A549 (cell line): Measurements from ENCODE around the gene CIAO2A. TPM values are rescaled to one million over a fixed set of nuclear protein-coding genes. Genes with fewer than 3 reads are reported as not detected.

Source experiments
- BHLHE40 ChIP-seq: IDR thresholded peaks from 2 replicates; pipeline ENCODE4 v1.6.1; 2012; ENCODE audit warnings: low read depth, low read length, inconsistent platforms
- CBX2 ChIP-seq: fragments of 200-600 bp; sonication (generic); IDR thresholded peaks from 2 replicates; pipeline ENCODE4 v1.6.1; 2016; ENCODE audit warnings: low read depth, mild to moderate bottlenecking, borderline replicate concordance
- CBX8 ChIP-seq: fragments of 200-600 bp; sonication (generic); IDR thresholded peaks from 2 replicates; pipeline ENCODE4 v1.6.1; 2016
- CHD2 ChIP-seq: fragments of 150-350 bp; IDR thresholded peaks from 2 replicates; pipeline ENCODE4 v1.6.1; 2014; ENCODE audit warnings: low read length; ENCODE audit not compliant: partially characterized antibody
- EP300 ChIP-seq, 2 experiments: fragments of >200 bp; sonication (Bioruptor Twin); formaldehyde crosslinking; IDR thresholded peaks; 2 replicates in 1 of 2; 3 replicates in 1 of 2; pipeline ENCODE4 v1.6.1; 2016 to 2017
- FOSB ChIP-seq: fragments of 250-450 bp; sonication (Bioruptor Pico); IDR thresholded peaks from 2 replicates; pipeline ENCODE4 v1.5.0; 2020; ENCODE audit warnings: mild to moderate bottlenecking, moderate library complexity
- FOXS1 ChIP-seq: fragments of 250-450 bp; sonication (Bioruptor Pico); IDR thresholded peaks from 2 replicates; pipeline ENCODE4 v1.5.0; 2020; ENCODE audit warnings: mild to moderate bottlenecking, moderate library complexity
- HEYL ChIP-seq: fragments of 250-450 bp; sonication (Bioruptor Pico); IDR thresholded peaks from 2 replicates; pipeline ENCODE4 v1.8.0; 2021; ENCODE audit warnings: mild to moderate bottlenecking, moderate library complexity
- HOXA7 ChIP-seq: fragments of 250-450 bp; sonication (Bioruptor Pico); IDR thresholded peaks from 2 replicates; pipeline ENCODE4 v1.5.0; 2020; ENCODE audit warnings: mild to moderate bottlenecking, moderate library complexity
- HOXB13 ChIP-seq: fragments of 250-450 bp; sonication (Bioruptor Pico); IDR thresholded peaks from 2 replicates; pipeline ENCODE4 v1.5.0; 2020; ENCODE audit warnings: low read depth, mild to moderate bottlenecking, moderate library complexity
- HOXB5 ChIP-seq: fragments of 250-450 bp; sonication (Bioruptor Pico); IDR thresholded peaks from 2 replicates; pipeline ENCODE4 v1.5.0; 2020; ENCODE audit warnings: mild to moderate bottlenecking, moderate library complexity
- JUN ChIP-seq, 2 experiments: fragments of >200 bp; sonication (Bioruptor Twin); formaldehyde crosslinking; IDR thresholded peaks; 2 replicates in 1 of 2; 3 replicates in 1 of 2; pipeline ENCODE4 v1.6.1; 2016 to 2017
- JUNB ChIP-seq: fragments of >200 bp; sonication (Bioruptor Twin); formaldehyde crosslinking; IDR thresholded peaks from 2 replicates; pipeline ENCODE4 v1.6.1; 2016
- KDM1A ChIP-seq: fragments of 200-600 bp; sonication (generic); IDR thresholded peaks from 2 replicates; pipeline ENCODE4 v1.6.1; 2016; ENCODE audit warnings: low read depth, mild to moderate bottlenecking
- KDM5A ChIP-seq: fragments of 200-600 bp; sonication (generic); IDR thresholded peaks from 2 replicates; pipeline ENCODE4 v1.6.1; 2016; ENCODE audit warnings: antibody characterized with exemption, mild to moderate bottlenecking
- MAZ ChIP-seq: fragments of 150-350 bp; IDR thresholded peaks from 2 replicates; pipeline ENCODE4 v1.6.1; 2014; ENCODE audit warnings: antibody characterized with exemption, low read depth, low read length, borderline replicate concordance
- NFE2L2 ChIP-seq: fragments of 150-350 bp; conservative IDR thresholded peaks from 2 replicates; pipeline ENCODE4 v1.6.1; 2014; ENCODE audit warnings: low read length
- NR3C1 ChIP-seq: fragments of >200 bp; sonication (Bioruptor Twin); formaldehyde crosslinking; IDR thresholded peaks from 3 replicates; pipeline ENCODE4 v1.6.1; 2017
- PHF8 ChIP-seq: fragments of 200-600 bp; sonication (generic); IDR thresholded peaks from 2 replicates; pipeline ENCODE4 v1.6.1; 2016; ENCODE audit warnings: low read depth, mild to moderate bottlenecking, antibody characterized with exemption, moderate library complexity, borderline replicate concordance
- POLR2AphosphoS2 ChIP-seq: conservative IDR thresholded peaks from 2 replicates; pipeline ENCODE4 v1.6.1; 2012; ENCODE audit warnings: low read length, improper control_type of control experiment, inconsistent platforms
- RFX5 ChIP-seq: fragments of 450-650 bp; IDR thresholded peaks from 2 replicates; pipeline ENCODE4 v1.7.1; 2014; ENCODE audit warnings: antibody characterized with exemption, mild to moderate bottlenecking, moderate library complexity
- RNF2 ChIP-seq: fragments of 200-600 bp; sonication (generic); IDR thresholded peaks from 2 replicates; pipeline ENCODE4 v1.6.1; 2016; ENCODE audit warnings: low read depth, mild to moderate bottlenecking, antibody characterized with exemption, moderate library complexity, borderline replicate concordance
- SMC3 ChIP-seq: fragments of >200 bp; sonication (Bioruptor Twin); formaldehyde crosslinking; IDR thresholded peaks from 3 replicates; pipeline ENCODE4 v1.6.1; 2018; ENCODE audit warnings: inconsistent platforms
- SREBF2 ChIP-seq: fragments of 450-650 bp; IDR thresholded peaks from 2 replicates; pipeline ENCODE4 v1.6.1; 2014; ENCODE audit warnings: mild to moderate bottlenecking, moderate library complexity
- TFCP2L1 ChIP-seq: fragments of 250-450 bp; sonication (Bioruptor Pico); IDR thresholded peaks from 2 replicates; pipeline ENCODE4 v1.5.0; 2021; ENCODE audit warnings: mild to moderate bottlenecking
- TP53 ChIP-seq: fragments of 250-450 bp; sonication (Bioruptor Pico); IDR thresholded peaks from 2 replicates; pipeline ENCODE4 v1.5.0; 2021; ENCODE audit warnings: mild to moderate bottlenecking, moderate library complexity
- ZFP36 ChIP-seq: fragments of 450-650 bp; IDR thresholded peaks from 2 replicates; pipeline ENCODE4 v1.6.1; 2014; ENCODE audit warnings: borderline replicate concordance; ENCODE audit not compliant: partially characterized antibody
- ZSCAN20 ChIP-seq: fragments of 250-450 bp; sonication (Bioruptor Pico); IDR thresholded peaks from 2 replicates; pipeline ENCODE4 v1.8.0; 2022; ENCODE audit warnings: mild to moderate bottlenecking, moderate library complexity
- polyA plus RNA-seq, 4 experiments: library from polyadenylated mRNA; depleted of rRNA in 3 of 4; stranded (reverse); fragments of >200 nt; fragmentation: RNase III in 1 of 4; extraction: RNeasy Plus Mini Kit Qiagen cat#74134 plus additional on column Dnase treatment in 1 of 4; gene quantifications; 2 replicates in 3 of 4; 3 replicates in 1 of 4; pipeline ENCODE4 v1.2.3, GENCODE V29; 2011 to 2017
- TF ChIP-seq, protein P1 (sequence below): fragments of >200 bp; sonication (Bioruptor Twin); formaldehyde crosslinking; IDR thresholded peaks from 3 replicates; pipeline ENCODE4 v1.5.1; 2016
- TF ChIP-seq, protein P2 (sequence below): fragments of >200 bp; sonication (Bioruptor Twin); formaldehyde crosslinking; IDR thresholded peaks from 3 replicates; pipeline ENCODE4 v1.6.1; 2016
- TF ChIP-seq, protein P3 (sequence below): IDR thresholded peaks from 2 replicates; pipeline ENCODE4 v1.6.1; 2012
- TF ChIP-seq, protein P4 (sequence below): IDR thresholded peaks from 2 replicates; pipeline ENCODE4 v1.6.1; 2012; ENCODE audit warnings: low read depth, borderline replicate concordance
- TF ChIP-seq, protein P5 (sequence below): IDR thresholded peaks from 2 replicates; pipeline ENCODE4 v1.6.1; 2012
- TF ChIP-seq, protein P6 (sequence below): fragments of 450-650 bp; IDR thresholded peaks from 2 replicates; pipeline ENCODE4 v1.6.1; 2014; ENCODE audit warnings: antibody characterized with exemption

Gene CIAO2A
- polyA plus RNA-seq, 2 of the 4 experiments (the other 2 are of a cell fraction), result 156 to 231 TPM

DNA sequence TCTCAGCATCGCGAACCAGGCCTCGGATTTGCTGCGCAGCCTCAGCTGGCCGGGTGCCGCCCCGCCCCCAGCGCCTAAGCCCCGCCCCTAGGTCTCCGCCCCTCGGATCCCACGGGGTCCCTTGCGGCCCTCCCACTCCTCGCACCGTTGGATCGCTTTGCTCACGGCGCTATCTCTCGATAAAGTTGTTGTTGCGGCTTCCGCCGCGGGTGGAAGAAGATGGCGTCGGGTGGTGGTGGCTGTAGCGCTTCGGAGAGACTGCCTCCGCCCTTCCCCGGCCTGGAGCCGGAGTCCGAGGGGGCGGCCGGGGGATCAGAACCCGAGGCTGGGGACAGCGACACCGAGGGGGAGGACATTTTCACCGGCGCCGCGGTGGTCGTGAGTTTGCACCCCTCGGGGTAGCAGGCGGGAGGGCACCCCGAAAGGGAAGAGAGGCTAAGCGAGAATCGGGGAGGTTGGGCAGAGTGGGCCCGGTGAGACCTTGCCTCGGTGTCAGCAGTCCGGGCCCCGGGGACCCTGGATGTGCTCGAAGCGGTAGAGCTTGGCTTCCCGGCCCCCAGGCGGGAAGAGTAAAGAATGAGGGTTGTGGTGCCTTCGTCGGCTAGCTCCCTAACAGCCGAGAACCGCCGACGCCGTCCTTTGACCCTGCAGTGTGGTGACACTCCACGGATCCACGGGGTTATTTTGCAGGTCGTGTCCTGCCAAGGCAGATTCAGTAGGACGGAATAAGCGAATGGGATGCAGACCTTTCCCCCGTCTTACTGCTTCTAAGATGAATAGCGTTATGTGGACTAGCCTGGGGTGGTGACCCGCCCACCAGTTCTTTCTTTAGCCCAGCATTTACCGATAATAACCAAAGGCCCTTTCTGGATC lies 2.4 kb upstream of the CIAO2A start, which contains the start of gene SNX1 (continued):
- TF ChIP-seq, protein P1, sequence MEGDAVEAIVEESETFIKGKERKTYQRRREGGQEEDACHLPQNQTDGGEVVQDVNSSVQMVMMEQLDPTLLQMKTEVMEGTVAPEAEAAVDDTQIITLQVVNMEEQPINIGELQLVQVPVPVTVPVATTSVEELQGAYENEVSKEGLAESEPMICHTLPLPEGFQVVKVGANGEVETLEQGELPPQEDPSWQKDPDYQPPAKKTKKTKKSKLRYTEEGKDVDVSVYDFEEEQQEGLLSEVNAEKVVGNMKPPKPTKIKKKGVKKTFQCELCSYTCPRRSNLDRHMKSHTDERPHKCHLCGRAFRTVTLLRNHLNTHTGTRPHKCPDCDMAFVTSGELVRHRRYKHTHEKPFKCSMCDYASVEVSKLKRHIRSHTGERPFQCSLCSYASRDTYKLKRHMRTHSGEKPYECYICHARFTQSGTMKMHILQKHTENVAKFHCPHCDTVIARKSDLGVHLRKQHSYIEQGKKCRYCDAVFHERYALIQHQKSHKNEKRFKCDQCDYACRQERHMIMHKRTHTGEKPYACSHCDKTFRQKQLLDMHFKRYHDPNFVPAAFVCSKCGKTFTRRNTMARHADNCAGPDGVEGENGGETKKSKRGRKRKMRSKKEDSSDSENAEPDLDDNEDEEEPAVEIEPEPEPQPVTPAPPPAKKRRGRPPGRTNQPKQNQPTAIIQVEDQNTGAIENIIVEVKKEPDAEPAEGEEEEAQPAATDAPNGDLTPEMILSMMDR, result no peak
- no peak for TF ChIP-seq RFX5
- peak; percentile 95 for TF ChIP-seq KDM5A
- no peak for TF ChIP-seq NFE2L2
- TF ChIP-seq, protein P2, sequence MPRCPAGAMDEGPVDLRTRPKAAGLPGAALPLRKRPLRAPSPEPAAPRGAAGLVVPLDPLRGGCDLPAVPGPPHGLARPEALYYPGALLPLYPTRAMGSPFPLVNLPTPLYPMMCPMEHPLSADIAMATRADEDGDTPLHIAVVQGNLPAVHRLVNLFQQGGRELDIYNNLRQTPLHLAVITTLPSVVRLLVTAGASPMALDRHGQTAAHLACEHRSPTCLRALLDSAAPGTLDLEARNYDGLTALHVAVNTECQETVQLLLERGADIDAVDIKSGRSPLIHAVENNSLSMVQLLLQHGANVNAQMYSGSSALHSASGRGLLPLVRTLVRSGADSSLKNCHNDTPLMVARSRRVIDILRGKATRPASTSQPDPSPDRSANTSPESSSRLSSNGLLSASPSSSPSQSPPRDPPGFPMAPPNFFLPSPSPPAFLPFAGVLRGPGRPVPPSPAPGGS, result peak; percentile 79; the same call in 2 of the 3 replicates
- TF ChIP-seq BHLHE40, result no peak
- TF ChIP-seq RNF2, result no peak
- no peak for TF ChIP-seq HOXB13
- TF ChIP-seq, protein P3, sequence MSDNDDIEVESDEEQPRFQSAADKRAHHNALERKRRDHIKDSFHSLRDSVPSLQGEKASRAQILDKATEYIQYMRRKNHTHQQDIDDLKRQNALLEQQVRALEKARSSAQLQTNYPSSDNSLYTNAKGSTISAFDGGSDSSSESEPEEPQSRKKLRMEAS, result peak; percentile 86
- TF ChIP-seq JUNB, result no peak
- TF ChIP-seq MAZ, result 0 out of 2 replicates have a peak, but pooled peaks have one; percentile 82
- no peak for TF ChIP-seq HOXA7 (CRISPR knock-in tag)
- TF ChIP-seq, protein P4, sequence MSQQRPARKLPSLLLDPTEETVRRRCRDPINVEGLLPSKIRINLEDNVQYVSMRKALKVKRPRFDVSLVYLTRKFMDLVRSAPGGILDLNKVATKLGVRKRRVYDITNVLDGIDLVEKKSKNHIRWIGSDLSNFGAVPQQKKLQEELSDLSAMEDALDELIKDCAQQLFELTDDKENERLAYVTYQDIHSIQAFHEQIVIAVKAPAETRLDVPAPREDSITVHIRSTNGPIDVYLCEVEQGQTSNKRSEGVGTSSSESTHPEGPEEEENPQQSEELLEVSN, result peak; percentile 21; the same call in 1 of the 2 replicates
- TF ChIP-seq ZFP36, result no peak
- no peak for TF ChIP-seq CHD2
- no peak for TF ChIP-seq HEYL (CRISPR knock-in tag)
- TF ChIP-seq NR3C1, result no peak
- no peak for TF ChIP-seq HOXB5 (CRISPR knock-in tag)
- no peak for TF ChIP-seq CBX2
- no peak for TF ChIP-seq CBX8
- TF ChIP-seq TFCP2L1 (CRISPR knock-in tag), result no peak
- no peak; the same call in 1 of the 2 replicates for TF ChIP-seq TP53 (CRISPR knock-in tag)
- TF ChIP-seq ZSCAN20 (CRISPR knock-in tag), result no peak
- TF ChIP-seq POLR2AphosphoS2, result no peak
- TF ChIP-seq JUN (IDR thresholded peaks at IDR 0.05), result peak; percentile 66 to 96; a peak in 4 of 5 replicates
- TF ChIP-seq FOSB (CRISPR knock-in tag), result no peak
- no peak for TF ChIP-seq KDM1A
- TF ChIP-seq, protein P5, sequence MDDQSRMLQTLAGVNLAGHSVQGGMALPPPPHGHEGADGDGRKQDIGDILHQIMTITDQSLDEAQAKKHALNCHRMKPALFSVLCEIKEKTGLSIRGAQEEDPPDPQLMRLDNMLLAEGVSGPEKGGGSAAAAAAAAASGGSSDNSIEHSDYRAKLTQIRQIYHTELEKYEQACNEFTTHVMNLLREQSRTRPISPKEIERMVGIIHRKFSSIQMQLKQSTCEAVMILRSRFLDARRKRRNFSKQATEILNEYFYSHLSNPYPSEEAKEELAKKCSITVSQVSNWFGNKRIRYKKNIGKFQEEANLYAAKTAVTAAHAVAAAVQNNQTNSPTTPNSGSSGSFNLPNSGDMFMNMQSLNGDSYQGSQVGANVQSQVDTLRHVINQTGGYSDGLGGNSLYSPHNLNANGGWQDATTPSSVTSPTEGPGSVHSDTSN, result no peak; the same call in 1 of the 2 replicates
- no peak for TF ChIP-seq SMC3
- TF ChIP-seq SREBF2, result no peak
- TF ChIP-seq PHF8, result peak; percentile 80; the same call in 1 of the 2 replicates
- TF ChIP-seq EP300 (IDR thresholded peaks at IDR 0.05), result no peak
- TF ChIP-seq, protein P6, sequence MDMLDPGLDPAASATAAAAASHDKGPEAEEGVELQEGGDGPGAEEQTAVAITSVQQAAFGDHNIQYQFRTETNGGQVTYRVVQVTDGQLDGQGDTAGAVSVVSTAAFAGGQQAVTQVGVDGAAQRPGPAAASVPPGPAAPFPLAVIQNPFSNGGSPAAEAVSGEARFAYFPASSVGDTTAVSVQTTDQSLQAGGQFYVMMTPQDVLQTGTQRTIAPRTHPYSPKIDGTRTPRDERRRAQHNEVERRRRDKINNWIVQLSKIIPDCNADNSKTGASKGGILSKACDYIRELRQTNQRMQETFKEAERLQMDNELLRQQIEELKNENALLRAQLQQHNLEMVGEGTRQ, result peak; percentile 72
- no peak for TF ChIP-seq FOXS1
